Stimulated activated CD8-positive, alpha-beta memory T cell treated with anti-CD3 and anti-CD28 coated beads, Interleukin-2, amount 100 ng/mL, for 48 hours (primary cell): ENCODE results near the gene GJB1.

Source experiments
- DNase-seq, 2 donors: peaks; one replicate each; pipeline ENCODE4 v3.0.0-alpha.2; 2020; ENCODE audit warnings: low read depth in 2 of 2

The GJB1 gene

GRCh38 chrX:71215338-71215912, 7.6 kb upstream of the GJB1 start:
- no peak for DNase-seq

DNA sequence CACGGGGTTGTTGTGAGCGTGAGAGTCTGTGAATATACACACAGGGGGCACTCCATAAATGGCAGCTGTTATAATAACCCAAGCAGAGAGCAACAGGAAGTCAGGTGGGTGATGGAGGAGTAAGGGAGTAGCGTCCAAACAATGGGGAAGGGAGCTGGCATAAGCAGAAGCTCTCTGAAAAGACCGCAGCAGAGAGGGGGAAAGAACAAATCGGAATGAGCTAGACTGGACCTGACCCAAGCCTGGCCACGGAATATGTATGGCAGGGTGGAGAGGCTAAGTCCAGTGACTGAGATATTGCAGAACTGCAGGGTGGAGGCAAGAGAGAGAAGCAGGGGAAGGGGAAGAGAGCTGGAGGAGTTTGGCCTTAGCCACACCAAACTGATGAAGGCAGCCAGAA, 6.5 kb upstream of the GJB1 start:
- DNase-seq = no peak

- no peak for DNase-seq
Observed at GRCh38 chrX:71217298-71217697, 5.7 kb upstream of the GJB1 start.

DNA sequence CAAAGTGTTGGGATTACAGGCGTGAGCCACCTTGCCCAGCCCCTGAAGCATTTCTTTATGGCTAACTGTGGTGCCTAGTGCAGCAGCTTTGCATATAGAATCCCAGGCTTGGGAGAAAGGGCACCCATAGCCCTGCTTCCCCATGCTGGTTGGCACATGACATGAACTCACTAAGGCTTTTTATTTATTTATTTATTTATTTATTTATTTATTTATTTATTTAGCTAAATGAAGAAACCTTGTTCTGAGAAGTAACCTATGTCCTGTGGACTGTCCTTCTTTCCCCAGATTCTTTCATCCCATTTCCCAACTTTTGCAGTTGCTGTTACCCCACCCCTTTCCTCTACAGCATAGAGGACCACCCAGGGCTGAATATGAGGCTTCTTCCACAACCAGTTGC, 1.9 kb upstream of the GJB1 start:
- DNase-seq = no peak

DNA sequence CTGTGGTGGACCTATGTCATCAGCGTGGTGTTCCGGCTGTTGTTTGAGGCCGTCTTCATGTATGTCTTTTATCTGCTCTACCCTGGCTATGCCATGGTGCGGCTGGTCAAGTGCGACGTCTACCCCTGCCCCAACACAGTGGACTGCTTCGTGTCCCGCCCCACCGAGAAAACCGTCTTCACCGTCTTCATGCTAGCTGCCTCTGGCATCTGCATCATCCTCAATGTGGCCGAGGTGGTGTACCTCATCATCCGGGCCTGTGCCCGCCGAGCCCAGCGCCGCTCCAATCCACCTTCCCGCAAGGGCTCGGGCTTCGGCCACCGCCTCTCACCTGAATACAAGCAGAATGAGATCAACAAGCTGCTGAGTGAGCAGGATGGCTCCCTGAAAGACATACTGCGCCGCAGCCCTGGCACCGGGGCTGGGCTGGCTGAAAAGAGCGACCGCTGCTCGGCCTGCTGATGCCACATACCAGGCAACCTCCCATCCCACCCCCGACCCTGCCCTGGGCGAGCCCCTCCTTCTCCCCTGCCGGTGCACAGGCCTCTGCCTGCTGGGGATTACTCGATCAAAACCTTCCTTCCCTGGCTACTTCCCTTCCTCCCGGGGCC, 1.2 kb downstream of the GJB1 start:
- DNase-seq = no peak

DNA sequence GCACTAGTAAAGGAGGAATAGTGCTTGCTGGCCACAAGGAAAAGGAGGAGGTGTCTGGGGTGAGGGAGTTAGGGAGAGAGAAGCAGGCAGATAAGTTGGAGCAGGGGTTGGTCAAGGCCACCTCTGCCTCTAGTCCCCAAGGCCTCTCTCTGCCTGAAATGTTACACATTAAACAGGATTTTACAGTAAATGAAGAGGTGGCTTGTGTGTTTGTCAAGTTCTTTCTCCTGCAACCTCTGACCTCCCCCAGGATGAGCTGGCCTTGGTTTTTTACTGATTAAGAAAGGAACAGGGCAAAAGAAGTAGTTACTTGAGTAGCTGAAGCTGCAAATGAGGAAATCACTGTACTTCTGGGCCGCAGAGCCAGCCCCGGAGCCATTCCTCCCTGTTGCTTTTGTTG, 2.0 kb downstream of the GJB1 start:
- DNase-seq = no peak

DNA sequence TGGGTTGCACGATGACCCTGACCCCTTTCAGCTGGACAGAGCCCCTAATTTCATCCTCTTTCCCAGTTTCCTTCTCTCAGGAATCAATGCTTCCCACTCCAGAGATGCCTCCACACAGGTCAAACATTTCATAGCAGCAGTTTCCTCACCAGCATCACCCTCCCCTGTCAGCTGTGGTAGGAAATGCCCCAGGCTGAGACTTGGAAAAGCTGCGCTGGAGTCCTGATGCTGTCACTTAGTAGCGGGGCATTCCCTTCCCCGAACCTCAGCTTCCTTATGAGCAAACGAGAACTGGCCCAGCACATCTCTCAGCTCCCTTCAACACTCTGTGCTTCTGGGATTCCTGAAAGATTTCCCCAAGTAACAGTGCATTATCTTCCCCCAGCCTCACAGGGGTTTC, 2.7 kb downstream of the GJB1 start:
- no peak for DNase-seq

DNA sequence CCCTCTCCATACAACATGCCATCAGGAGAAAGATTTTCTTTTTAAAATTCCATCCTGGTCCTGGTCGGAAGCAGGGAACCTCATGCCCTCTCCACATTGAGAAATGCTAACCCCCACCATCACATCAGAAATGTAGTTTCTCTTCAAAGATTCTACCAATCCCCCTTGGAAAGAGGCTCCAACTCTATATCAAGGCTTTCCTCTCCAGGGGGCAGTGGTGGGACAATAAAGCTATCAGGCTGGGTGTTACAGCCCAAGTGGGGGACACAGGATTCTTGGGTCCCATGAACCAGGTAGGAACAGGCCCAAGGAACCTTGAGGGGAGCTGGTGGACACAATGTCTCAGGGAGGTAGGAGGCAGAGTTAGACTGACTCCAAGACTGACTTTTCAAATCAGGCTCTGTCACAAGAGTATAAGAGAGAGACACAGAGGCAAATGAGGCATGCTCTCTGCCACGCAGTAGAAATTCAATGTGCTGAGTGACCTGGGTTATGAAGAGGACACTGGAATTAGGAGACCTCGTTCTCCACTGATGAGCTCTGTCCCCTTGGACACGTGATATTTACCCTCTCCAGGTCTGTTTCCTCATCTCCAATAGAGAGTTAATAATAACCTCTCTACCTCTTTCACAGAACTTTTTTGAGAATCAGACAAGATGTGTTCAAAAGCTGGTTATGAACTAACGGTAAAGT, 4.5 kb downstream of the GJB1 start:
- DNase-seq = no peak

DNA sequence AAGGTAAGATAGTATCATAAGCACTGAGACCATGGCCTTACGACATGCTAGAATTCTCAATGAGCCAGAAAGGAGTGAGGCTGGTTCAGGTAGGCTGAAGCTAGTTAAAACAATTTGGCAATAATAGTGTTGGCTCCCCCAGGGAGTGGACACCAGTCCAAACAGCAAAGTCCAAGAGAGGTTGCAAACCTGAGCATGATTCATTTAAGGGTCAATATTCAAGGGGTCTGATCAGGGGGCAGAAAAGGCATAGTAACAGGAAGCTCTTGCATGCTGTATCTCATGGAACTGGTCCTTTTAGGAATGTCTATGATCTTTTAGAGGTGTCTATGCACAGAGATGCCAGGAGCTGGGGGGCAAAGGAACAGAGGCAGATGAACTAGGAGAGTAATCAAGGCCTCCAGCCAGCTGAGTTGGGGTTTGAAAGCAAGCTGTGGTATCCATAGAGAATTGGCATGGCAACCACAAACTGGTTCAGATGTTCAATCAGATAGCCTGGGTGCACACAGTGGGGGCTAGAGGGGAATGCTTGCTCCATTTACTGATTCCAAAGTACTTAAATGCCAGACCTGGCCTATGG, 5.1 kb downstream of the GJB1 start:
- DNase-seq = no peak

GRCh38 chrX:71235482-71235881, 12.5 kb downstream of the GJB1 start:
- DNase-seq = no peak

GRCh38 chrX:71236836-71237235, 13.8 kb downstream of the GJB1 start:
- DNase-seq = no peak

DNA sequence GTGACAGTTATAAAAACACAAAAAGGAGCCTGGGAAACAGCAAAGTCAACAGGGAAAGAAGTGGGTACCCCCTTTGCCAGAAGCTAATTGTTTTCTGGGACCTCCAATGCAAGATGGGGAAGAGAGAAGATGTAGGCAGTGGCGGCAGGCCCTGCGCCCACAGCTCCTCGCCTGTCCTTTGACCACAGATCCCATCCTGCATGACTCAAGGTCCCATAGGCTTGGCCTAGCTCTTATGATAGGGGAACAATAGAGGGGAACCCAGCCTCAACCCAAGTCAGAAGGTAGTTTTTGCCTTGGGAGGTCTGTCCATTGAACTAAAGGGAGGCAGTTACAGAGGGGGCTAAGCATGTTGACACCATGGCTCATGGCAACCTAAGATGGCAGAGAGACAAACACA, 16.8 kb downstream of the GJB1 start:
- DNase-seq = no peak

GRCh38 chrX:71241301-71241700, 18.3 kb downstream of the GJB1 start:
- DNase-seq = no peak

DNA sequence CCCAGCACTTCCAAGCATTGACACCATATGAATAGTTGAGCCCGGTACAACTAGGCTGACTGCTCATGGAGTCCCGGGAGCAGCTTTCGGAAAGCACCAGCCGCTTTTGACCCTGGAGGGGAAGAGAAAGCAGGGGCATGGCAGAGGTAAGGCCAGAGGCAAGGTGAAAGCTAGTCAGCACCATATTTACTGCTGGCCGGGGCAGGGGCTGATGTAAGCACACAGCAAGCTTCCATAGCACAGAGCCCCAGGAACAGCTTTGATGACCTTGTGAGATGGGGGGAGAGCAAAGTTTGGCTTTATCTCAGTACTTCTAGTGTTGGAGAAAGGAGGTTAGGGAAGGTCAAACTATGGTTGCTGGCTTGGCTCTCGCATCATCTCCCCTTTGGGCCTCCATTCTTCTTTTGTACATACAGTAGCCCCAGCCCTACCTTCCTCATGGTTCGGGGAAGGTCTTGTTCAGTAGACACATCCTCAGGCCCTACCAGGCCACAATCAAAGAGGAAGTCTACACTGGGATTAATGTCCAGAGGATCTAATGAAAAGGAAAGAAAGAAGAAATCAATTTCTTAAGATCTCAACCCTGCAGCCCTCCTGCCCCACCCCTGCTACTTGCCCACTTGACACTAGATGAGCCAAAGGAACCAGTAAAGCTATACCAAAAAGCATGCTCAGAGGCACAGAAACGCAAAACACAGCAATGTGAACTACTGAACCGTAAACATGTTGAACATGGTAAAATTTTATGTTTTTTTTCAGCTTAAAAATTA, 21.5 kb downstream of the GJB1 start:
- DNase-seq = no peak

GRCh38 chrX:71245159-71245558, 22.1 kb downstream of the GJB1 start:
- DNase-seq = no peak

- DNase-seq = no peak
Observed at GRCh38 chrX:71250841-71251240, 27.8 kb downstream of the GJB1 start.

DNA sequence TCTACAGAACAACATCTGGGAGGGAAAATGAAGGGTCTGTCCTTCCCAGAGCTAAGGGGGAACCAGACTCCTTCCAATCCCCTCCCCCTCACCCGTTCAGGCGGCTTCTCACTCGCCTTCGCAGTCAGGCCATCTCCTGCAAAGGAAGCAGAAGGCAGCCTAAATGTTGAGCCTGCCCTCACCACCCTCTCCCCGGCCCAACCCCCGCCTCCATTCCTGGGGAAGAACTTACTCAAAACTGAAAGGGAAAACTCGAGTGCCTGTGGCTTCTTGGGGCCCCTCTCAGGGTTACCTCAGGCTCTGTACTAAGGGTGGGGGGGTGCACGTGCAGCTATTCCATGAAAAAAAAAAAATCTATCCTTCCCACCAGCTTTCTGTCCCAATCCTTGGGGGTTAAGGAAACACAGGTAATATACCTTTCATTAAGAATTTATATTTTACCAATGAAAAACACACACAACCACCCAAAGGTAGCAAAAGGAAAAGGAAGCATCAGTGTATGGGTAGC, 28.5 kb downstream of the GJB1 start:
- DNase-seq = peak in 1 of 2 donors; percentile 7

GRCh38 chrX:71252221-71252620, 29.2 kb downstream of the GJB1 start:
- no peak for DNase-seq

- peak; percentile 18 to 21 for DNase-seq
Observed at GRCh38 chrX:71253253-71254091, 30.4 kb downstream of the GJB1 start.

DNA sequence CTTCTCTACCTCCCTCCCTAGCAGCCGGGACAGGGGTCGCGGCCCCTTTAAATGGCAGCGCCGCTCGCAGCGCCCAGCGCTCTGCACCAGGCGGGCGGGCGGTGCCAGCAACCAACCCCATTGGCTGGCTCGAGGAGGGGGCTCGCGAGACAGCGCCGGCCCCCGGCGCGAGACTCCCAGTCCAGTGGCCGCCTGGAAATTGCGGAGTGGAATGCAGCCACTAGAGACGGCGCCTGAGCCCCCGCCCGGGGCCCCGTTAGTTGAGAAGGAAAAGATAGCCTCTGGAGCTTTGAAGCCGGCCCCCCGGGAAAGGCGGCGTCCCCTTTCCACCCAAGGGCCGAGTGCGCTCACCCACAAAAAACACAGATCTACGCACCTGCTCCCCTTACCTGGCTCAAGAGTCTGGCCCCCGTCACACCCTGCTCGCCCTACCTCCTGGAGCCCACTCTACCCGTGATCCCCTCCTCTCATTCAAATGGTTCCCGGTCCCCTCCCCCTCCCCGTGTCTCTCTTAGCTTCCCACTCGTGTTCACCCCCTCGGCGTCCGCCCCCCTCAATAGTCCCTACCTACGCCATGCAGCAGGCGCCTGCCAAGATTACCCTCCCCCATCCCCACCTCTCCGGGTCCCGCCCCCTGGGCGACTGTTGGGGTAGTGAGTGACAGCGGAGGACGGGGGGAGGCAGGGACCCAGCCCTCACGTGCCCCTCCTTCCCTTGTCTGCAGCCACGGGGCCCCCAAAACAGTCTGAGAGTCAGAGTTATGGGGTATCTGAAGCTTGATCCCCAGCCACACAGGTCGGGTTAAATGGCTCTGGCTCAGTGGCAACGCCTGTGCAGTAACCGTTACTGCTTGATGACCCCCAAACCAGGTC, 31.3 kb downstream of the GJB1 start, which contains the start of gene ZMYM3:
TSS of gene ZMYM3 (minus strand) at position 49 of the 872 bp plus-strand sequence. CDS start 885 bp downstream, outside the sequence.
- peak; percentile 64 to 71 for DNase-seq
